ENCODE results near the gene NRDE2.

NRDE2 gene

GRCh38 chr14:90355540-90356518 is 24.1 kb upstream of the NRDE2 start:
- H3K4me3 ChIP-seq (ENCODE audit: low read length), result no peak overlapping the region
- TF ChIP-seq CTCF (conservative IDR thresholded peaks at IDR 0.05; ENCODE audit: low read depth, low read length), result no peak
- DNase-seq (ENCODE audit: low read depth), result no peak

GRCh38 chr14:90354551-90355298 is 23.0 kb upstream of the NRDE2 start:
- TF ChIP-seq CTCF (conservative IDR thresholded peaks at IDR 0.05; ENCODE audit: low read depth, low read length), result no peak
- DNase-seq (ENCODE audit: low read depth), result no peak
- no peak overlapping the region for H3K4me3 ChIP-seq (ENCODE audit: low read length)

GRCh38 chr14:90349739-90350138 is 18.0 kb upstream of the NRDE2 start:
- DNase-seq (ENCODE audit: low read depth), result no peak

GRCh38 chr14:90348270-90348669 is 16.5 kb upstream of the NRDE2 start:
- no peak for TF ChIP-seq CTCF (conservative IDR thresholded peaks at IDR 0.05; ENCODE audit: low read depth, low read length)
- DNase-seq (ENCODE audit: low read depth), result no peak
- H3K4me3 ChIP-seq (ENCODE audit: low read length), result no peak overlapping the region

More at GRCh38 chr14:90349739-90350138, 18.0 kb upstream of the NRDE2 start:
- no peak overlapping the region for H3K4me3 ChIP-seq (ENCODE audit: low read length)
- no peak for TF ChIP-seq CTCF (conservative IDR thresholded peaks at IDR 0.05; ENCODE audit: low read depth, low read length)

GRCh38 chr14:90345239-90345557 is 13.5 kb upstream of the NRDE2 start:
- TF ChIP-seq CTCF (conservative IDR thresholded peaks at IDR 0.05; ENCODE audit: low read depth, low read length), result no peak
- no peak overlapping the region for H3K4me3 ChIP-seq (ENCODE audit: low read length)
- no peak for DNase-seq (ENCODE audit: low read depth)

GRCh38 chr14:90344331-90345238 is 12.8 kb upstream of the NRDE2 start:
- DNase-seq (ENCODE audit: low read depth), result no peak
- no peak overlapping the region for H3K4me3 ChIP-seq (ENCODE audit: low read length)
- no peak for TF ChIP-seq CTCF (conservative IDR thresholded peaks at IDR 0.05; ENCODE audit: low read depth, low read length)
